NCI-H1105 treated with DMSO at 0.1 percent for 48 hours (cell line): Measurements from ENCODE around the gene SMCO4.
"Not testable (repeated sequence)": the region's sequence is repeated elsewhere in the genome, so short reads cannot be mapped to it uniquely, and the experiment has no call there.

Experiments used
- DNase-seq: peaks from one replicate; lab custom pipeline; 2025; lab: John Stamatoyannopoulos, UW

The SMCO4 gene

GRCh38 chr11:93560199-93560932, 17.2 kb upstream of the SMCO4 start:
- DNase-seq, result no peak

DNA sequence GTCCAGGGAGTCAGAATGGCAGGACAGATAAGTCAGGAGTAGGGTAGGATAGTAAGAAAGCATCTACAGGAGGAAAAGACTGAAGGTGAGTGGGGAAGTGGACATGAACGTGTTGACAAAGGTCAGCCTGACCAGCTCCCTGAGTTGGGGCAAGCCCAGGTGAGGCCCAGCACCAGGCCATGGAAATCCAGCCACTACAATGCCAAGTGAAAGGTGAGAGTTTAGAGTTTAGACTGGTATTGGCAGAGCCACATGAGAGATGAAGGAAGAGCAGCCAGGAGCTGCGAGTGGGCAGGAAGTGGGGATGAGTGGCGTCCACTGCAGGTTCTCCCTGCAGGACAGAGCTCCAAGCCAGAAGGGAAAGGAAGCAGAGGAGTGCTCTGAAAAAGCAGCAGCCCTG, 16.5 kb upstream of the SMCO4 start:
- DNase-seq, result no peak

DNA sequence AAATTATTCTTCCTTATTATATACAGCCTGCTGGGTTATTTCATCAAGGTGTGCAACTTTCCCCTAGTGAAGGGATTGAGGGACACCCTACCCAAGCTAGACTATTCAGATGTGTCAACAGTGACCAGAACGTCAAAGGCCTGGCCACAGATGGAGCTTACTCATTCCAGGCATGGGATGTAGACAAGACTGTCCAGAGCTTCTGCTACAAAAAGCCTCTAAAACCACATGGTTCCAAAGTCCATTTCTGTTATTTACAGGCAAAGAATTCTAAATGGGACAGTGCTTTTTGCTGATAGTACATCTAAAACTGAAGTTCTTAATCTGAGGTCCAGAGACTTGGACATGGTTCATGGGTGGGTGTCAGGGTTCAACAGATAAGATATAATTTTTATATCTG, 9.7 kb upstream of the SMCO4 start:
- no peak for DNase-seq

DNA sequence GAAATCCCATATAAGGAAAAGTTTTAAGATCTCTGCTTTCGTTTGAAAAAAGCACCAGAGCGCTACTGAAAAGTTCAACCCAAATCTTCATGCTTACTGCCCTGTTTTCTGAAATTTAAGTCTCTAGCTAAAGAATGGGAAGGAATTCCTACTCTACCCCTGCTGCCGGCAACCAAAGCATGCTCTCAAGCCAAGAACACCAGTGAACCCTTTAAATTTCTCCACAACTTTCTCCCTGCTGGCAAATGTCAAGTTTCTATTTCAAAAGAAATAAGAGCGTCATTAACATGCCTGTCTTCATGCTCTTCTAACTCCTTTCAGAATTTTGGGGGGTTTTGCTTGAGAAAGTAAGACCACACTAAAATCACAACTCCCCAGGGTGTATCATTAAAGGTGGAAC, 6.8 kb upstream of the SMCO4 start:
- no peak for DNase-seq

- DNase-seq, result no peak
Measured at GRCh38 chr11:93548679-93549319, 5.6 kb upstream of the SMCO4 start.

- no peak for DNase-seq
Measured at GRCh38 chr11:93547773-93548172, 4.6 kb upstream of the SMCO4 start.

DNA sequence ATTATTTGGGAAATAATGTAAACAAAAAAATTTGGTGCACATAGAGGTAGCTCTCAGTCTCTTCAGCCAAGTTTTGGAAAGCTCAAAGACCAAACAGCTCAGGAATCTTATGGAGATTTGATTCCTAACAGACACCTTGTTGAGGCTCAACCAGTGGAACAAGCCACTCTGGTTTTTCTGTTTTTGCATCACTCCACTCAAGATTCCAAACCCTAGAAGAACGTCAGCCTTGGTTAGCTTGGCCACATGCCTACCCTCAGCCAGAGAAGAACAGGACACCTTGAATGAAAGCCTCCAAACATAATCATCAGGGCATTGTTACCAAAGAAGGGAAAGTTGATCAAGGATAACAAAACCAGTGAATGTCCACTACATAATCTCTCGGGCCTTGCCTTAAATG, 3.8 kb upstream of the SMCO4 start:
- DNase-seq, result no peak

- no peak for DNase-seq
Measured at GRCh38 chr11:93545566-93545965, 2.4 kb upstream of the SMCO4 start.

- DNase-seq, result no peak
Measured at GRCh38 chr11:93542811-93543229, 371 bp downstream of the SMCO4 start.

DNA sequence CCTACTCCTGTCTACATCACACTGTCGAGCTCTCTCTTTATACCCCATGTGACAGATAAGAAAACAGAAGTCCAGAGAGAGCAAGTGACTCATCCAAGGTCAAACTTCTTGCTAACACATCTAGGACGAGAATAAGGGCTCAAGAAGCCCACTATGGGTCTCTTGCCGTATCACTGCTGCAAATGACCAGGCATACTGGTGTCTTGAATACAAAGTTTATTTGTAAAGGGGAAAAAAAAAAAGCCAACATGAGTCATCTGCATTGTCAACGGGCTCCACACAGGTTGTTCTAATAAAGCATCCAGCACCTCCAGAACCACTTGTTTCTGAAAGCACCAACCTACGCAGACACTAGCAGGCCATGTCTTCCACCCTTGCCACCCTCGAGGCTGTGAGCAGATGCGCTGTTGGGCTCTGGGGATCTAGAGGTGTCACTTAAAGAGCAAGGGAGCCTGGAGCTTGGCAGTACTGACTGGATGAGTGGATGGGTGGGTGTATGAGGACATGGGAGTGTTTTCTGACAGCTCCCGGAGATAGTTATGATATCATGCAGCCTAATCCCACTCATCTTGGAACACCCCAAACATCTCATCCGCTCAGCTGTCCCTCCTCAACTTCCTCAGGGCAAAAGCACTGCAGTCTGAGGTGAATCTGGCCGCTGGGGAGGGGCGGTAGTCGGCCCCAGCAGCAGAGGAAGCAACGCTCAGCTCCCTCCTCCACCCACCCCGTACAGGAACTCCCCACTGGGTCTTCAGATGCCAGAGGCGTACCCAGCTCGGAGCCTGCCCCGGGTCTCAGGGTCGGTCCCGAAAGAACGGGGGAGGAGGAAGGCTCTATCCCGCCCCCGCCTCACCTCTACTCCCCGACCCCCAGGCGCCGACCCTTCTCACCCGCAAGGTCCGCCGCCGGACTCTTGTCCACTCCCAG, 1.0 kb downstream of the SMCO4 start:
- no peak for DNase-seq

DNA sequence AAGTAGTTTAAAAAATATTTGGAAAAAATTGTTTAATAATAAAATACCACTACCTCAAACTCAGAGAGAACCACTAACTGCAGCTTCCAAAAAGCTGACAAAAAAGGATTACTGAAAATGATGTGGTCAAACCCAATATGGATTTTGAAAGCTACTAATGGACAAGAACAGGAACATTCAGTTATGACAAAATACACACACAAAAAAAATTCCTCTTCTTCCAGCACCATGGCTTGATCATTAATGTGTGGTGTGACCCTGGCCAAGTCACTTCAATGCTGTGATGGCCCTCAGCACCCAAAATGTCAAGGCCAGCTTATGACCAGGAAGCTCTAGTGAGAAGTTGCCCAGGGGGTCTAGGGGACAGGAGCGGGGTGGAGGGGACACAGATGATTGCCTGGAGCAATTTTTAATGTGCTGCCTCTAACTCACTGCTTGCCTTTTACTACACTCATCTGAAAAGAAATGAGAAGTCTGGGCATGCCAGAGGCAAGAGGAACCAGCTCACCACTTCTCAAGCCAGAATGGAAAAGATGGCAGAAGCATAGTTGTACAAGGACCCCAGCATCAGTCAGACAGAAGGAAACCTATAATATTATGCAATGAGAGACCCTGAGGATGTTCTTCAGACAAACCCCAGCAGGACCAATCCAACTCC, 2.2 kb downstream of the SMCO4 start:
- no peak for DNase-seq

- no peak for DNase-seq
Measured at GRCh38 chr11:93540337-93540736, 2.9 kb downstream of the SMCO4 start.

DNA sequence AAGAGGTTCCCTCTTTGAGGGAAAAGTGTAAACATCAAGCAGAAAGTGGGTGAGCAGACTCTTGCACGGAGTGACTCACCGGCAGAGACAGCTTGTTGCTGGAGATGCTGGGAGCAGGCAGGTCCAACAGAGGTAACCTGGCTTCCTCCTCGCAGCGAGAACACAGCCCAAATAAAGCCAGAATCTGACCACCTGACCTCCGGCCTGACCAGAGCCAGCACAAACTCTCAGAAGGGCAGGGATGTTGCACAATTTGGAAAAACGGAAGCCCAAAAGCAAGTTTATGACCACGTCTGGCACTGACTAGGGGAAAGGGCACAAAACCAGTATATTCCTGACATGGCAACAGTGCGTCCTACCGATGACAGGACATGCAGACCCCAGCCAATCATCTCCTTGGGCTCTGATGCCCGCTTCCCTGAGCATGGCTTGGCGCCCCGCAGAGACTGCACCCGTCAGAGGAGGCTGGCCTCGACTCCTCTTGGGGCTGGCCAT, 5.4 kb downstream of the SMCO4 start:
- DNase-seq, result no peak

DNA sequence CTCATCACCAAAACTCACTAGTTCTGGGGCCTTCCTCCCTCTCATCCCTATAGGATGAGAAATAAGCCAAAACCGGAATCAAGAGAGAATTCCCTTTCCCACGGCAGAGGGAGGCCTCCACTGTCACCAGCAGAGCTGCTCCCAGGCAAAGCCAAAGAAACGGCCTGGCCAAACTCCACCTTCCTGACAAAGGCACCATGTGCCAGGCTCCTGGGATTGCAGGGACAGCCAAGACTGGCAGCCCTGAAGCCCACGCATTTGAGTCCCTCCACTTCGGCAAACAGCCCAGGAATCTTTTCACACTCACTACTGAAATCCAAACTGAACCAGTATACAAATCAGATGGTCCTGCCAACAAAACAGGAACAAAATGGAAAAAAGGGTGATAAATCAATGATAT, 6.1 kb downstream of the SMCO4 start:
- no peak for DNase-seq

DNA sequence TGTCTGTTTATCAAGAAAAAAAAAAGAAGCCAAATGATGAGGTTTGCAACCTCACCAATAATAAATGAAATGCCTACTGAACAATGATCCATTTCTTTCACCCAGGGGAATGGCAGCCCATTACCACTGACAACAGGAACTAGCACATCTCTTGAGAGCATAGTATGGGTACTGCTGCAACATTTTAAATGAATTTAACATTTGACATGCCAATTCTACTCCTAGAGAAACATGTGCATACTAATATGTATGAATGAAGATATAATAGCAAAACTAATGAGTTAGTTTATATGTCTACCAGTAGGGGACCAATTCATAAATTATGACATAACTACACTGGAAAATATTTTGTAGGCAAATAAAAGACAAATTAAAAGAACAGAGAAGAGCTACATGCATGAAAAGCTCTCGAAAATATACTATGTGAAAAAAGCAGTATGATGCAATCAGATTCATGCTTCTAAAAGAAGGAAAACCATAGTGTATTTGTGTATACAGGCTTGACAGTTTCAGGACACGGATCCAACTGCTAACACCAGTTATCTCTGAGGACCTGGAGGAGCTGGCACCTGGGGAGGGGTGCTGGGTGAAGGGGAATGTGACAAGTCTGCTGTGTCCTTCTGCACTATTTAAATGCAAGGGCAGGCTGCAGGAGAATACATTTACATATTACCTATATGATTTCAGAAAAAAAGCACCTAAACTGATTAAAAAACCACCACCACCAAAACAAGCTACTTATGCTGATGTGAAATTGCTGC, 6.9 kb downstream of the SMCO4 start:
- no peak for DNase-seq

DNA sequence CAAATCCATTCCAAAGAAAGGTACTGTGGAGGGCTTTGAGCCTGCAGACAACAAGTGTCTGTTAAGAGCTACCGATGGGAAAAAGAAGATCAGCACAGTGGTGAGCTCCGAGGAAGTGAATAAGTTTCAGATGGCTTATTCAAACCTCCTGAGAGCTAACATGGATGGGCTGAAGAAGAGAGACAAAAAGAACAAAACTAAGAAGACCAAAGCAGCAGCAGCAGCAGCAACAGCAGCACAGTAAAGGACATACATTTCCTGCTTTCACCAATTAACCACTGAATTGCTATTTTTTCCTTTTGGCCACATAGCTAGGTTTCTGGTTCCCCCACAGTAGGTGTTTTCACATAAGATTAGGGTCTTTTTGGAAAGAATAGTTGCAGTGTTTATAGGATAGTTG, 7.6 kb downstream of the SMCO4 start:
- DNase-seq, result not testable (repeated sequence)

DNA sequence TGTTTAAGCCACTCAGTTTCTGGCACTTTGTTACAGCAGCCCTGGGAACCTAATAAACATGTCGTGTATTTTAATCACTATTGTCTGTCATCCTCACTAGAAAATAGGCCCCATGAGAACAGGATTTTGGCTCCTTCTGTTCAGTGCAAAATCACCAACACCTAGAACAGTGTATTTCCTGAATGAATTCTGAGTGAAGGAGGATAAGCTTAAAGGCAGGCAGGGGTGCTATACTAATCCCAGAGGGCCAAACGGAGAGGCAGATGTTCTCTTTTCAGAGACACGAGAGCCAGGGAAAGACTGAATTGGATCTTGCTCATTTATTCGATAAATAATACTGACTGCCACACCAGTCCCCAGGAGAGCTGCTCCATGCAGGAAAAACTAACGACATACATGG, 10.4 kb downstream of the SMCO4 start:
- no peak for DNase-seq

DNA sequence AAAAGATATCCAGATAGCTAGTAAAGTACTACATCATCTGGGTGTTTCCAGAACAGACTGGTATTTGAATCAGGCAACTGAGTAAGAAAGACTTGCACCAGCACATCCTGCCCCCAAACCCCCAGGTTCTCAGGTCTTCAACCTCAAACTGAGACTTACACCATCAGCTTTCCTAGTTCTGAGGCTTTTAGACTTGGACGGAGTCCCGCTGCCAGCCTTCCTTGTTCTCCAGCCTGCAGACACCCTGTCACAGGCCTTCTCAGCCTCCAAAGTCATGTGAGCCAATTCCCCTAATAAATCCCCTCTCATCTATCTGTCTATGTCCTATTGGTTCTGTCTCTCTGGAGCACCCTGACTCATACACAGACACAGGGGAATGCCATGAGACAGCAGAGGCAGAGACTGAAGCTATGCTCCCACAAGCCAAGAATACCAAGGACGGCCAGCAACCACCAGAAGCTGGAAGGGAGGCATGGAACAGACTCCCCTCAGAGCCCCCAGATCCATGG, 10.9 kb downstream of the SMCO4 start:
- DNase-seq, result no peak

GRCh38 chr11:93530468-93530826, 12.7 kb downstream of the SMCO4 start:
- DNase-seq, result no peak

GRCh38 chr11:93529707-93530467, 13.3 kb downstream of the SMCO4 start:
- DNase-seq, result no peak
